TTC549 (cell line): ENCODE measurements around the gene IZUMO1.

Source experiments
- FAIRE-seq: peaks from 2 replicates; lab custom pipeline; 2012; peaks lifted over from hg19 to GRCh38; lab: Jason Lieb, UNC

IZUMO1 gene

GRCh38 chr19:48757089-48757675, 10.5 kb upstream of the IZUMO1 start:
- no peak for FAIRE-seq

- FAIRE-seq: no peak
These were observed 10.0 kb upstream of the IZUMO1 start for GRCh38 chr19:48756686-48757085.

GRCh38 chr19:48756212-48756611, 9.5 kb upstream of the IZUMO1 start:
- FAIRE-seq: no peak

GRCh38 chr19:48755787-48756186, 9.1 kb upstream of the IZUMO1 start:
- FAIRE-seq: no peak

GRCh38 chr19:48755084-48755641, 8.5 kb upstream of the IZUMO1 start, which contains the start of gene FGF21:
Gene FGF21 (plus strand): TSS chr19:48755524. CDS start chr19:48756237, 713 bp downstream.
- FAIRE-seq: no peak

GRCh38 chr19:48752496-48753365, 6.0 kb upstream of the IZUMO1 start, which contains the start of gene FUT1:
Gene FUT1 (minus strand): TSS chr19:48752641. CDS start chr19:48751281, 1,360 bp downstream.
- no peak for FAIRE-seq

- FAIRE-seq: no peak
These were observed 5.3 kb upstream of the IZUMO1 start for GRCh38 chr19:48751845-48752495.

- FAIRE-seq: no peak
These were observed 4.2 kb upstream of the IZUMO1 start for GRCh38 chr19:48750771-48751504.

GRCh38 chr19:48750351-48750750, 3.6 kb upstream of the IZUMO1 start:
- no peak for FAIRE-seq

- no peak for FAIRE-seq
These were observed 3.0 kb upstream of the IZUMO1 start for GRCh38 chr19:48749571-48750198.

GRCh38 chr19:48746110-48746509, 599 bp downstream of the IZUMO1 start:
- no peak for FAIRE-seq

GRCh38 chr19:48745208-48745995, 1.3 kb downstream of the IZUMO1 start:
- no peak for FAIRE-seq

GRCh38 chr19:48742096-48742495, 4.6 kb downstream of the IZUMO1 start:
- no peak for FAIRE-seq

- no peak for FAIRE-seq
These were observed 5.3 kb downstream of the IZUMO1 start for GRCh38 chr19:48741129-48741999.

- FAIRE-seq: no peak
These were observed 6.3 kb downstream of the IZUMO1 start, which contains the start of gene RASIP1 for GRCh38 chr19:48740164-48740972. Gene RASIP1 (minus strand): TSS chr19:48740610. CDS start chr19:48740282, 328 bp downstream.

- no peak for FAIRE-seq
These were observed 7.1 kb downstream of the IZUMO1 start for GRCh38 chr19:48739404-48740163.

- no peak for FAIRE-seq
These were observed 7.9 kb downstream of the IZUMO1 start for GRCh38 chr19:48738557-48739403.
